BJ (cell line): ENCODE data around the gene GRK4. TPM values are rescaled to one million over a fixed set of nuclear protein-coding genes. Genes with fewer than 3 reads are reported as not detected.

Experiments used
- CTCF ChIA-PET: fragments of 350-600 bp; formaldehyde crosslinking; extraction: SDS; loops from one replicate; lab custom pipeline; 2021; ENCODE audit warnings: antibody characterized with exemption, inconsistent platforms; lab: Yijun Ruan, JAX
- POLR2A ChIA-PET: fragments of 300-600 bp; sonication (Branson Sonifier 250); formaldehyde crosslinking; extraction: SDS; loops from one replicate; lab custom pipeline; 2021; ENCODE audit warnings: antibody characterized with exemption; lab: Charles Lee
- DNase-seq: peaks from one replicate; pipeline ENCODE4 v3.0.0-alpha.2; 2011; ENCODE audit warnings: low read depth
- H3K27me3 ChIP-seq: 2 replicates; pipeline ENCODE4 v1.6.0; 2011; ENCODE audit warnings: low read length; ENCODE audit not compliant: control insufficient read depth, insufficient read depth
- H3K36me3 ChIP-seq: 2 replicates; pipeline ENCODE4 v1.5.1; 2011; ENCODE audit warnings: low read length; ENCODE audit not compliant: control insufficient read depth, insufficient read depth
- H3K4me3 ChIP-seq: 2 replicates; pipeline ENCODE4 v1.5.1; 2011; ENCODE audit warnings: low read depth, mild to moderate bottlenecking, control low read depth, low read length
- CTCF ChIP-seq: IDR thresholded peaks from 2 replicates; pipeline ENCODE4 v1.5.1; 2011; ENCODE audit warnings: low read depth, mild to moderate bottlenecking, control low read depth, inconsistent platforms, low read length, moderate library complexity; ENCODE audit not compliant: insufficient read depth
- polyA plus RNA-seq: library from polyadenylated mRNA; depleted of rRNA; stranded (reverse); fragments of >200 nt; gene quantifications from 2 replicates; pipeline ENCODE4 v1.2.3, GENCODE V29; 2011

Gene GRK4
- polyA plus RNA-seq, 1 experiment: 1.9 TPM

- no peak for TF ChIP-seq CTCF
- ChIA-PET CTCF (no interaction called here), POLR2A (no interaction called here)
- Histone ChIP-seq H3K36me3 (no peaks in the 10 kb centered on the region), H3K27me3 (peaks cover 9% of the 10 kb centered on the region), H3K4me3 (no peak overlapping the region)
- no peak for DNase-seq
These were observed 58.3 kb downstream of the GRK4 start for GRCh38 chr4:3021627-3022026.

- DNase-seq: no peak
- Histone ChIP-seq H3K36me3 (no peaks in the 10 kb centered on the region), H3K4me3 (no peak overlapping the region), H3K27me3 (peaks cover 9% of the 10 kb centered on the region)
- POLR2A ChIA-PET: no interaction called here
- CTCF ChIA-PET: interaction anchor here (1.9 kb wide), 1 partner anchor 15 kb away, joined by 6 read pairs; no protein-coding TSS in a partner anchor
- TF ChIP-seq CTCF: no peak
These were observed 58.7 kb downstream of the GRK4 start for GRCh38 chr4:3022112-3022511.

- POLR2A ChIA-PET: no interaction called here
- Histone ChIP-seq H3K36me3 (no peaks in the 10 kb centered on the region), H3K27me3 (peaks cover 9% of the 10 kb centered on the region), H3K4me3 (no peak overlapping the region)
- CTCF ChIA-PET: interaction anchor here (1.9 kb wide), 1 partner anchor 14 kb away, joined by 6 read pairs; no protein-coding TSS in a partner anchor
- DNase-seq: no peak
- no peak for TF ChIP-seq CTCF
These were observed 59.3 kb downstream of the GRK4 start for GRCh38 chr4:3022651-3023050.

- POLR2A ChIA-PET: no interaction called here
- TF ChIP-seq CTCF: no peak
These were observed 62.5 kb downstream of the GRK4 start for GRCh38 chr4:3025881-3026280.

GRCh38 chr4:3026540-3026939 is 63.2 kb downstream of the GRK4 start:
- no peak overlapping the region for H3K4me3 ChIP-seq
- ChIA-PET POLR2A (no interaction called here), CTCF (interaction anchor here (1.4 kb wide), 1 partner anchor 49 kb away, joined by 6 read pairs; no protein-coding TSS in a partner anchor)
- peaks cover 7% of the 10 kb centered on the region for H3K27me3 ChIP-seq
- no peak for TF ChIP-seq CTCF
- no peaks in the 10 kb centered on the region for H3K36me3 ChIP-seq
- DNase-seq: no peak

More at GRCh38 chr4:3025881-3026280, 62.5 kb downstream of the GRK4 start:
- Histone ChIP-seq H3K27me3 (peaks cover 8% of the 10 kb centered on the region), H3K36me3 (no peaks in the 10 kb centered on the region), H3K4me3 (no peak overlapping the region)
- CTCF ChIA-PET: interaction anchor here (1.4 kb wide), 1 partner anchor 48 kb away, joined by 6 read pairs; no protein-coding TSS in a partner anchor
- no peak for DNase-seq
